Kidney (tissue), 14 donors: ENCODE data around the gene KDM4C. TPM values are rescaled to one million over a fixed set of nuclear protein-coding genes. Genes with fewer than 3 reads are reported as not detected.

Experiments
- DNase-seq, 5 donors: peaks; one replicate each; pipeline ENCODE4 v3.0.0-alpha.2; 2013 to 2020
- FAIRE-seq: peaks from 2 replicates; lab custom pipeline; 2012; peaks lifted over from hg19 to GRCh38; lab: Jason Lieb, UNC
- H3K27ac ChIP-seq, 2 donors: one replicate each; pipeline ENCODE4 v1.7.0; 2013; ENCODE audit warnings: low read depth in 2 of 2, low read length in 2 of 2, inconsistent platforms in 1 of 2
- H3K27me3 ChIP-seq: one replicate; pipeline ENCODE4 v1.7.1; 2013; ENCODE audit warnings: low read length, inconsistent platforms; ENCODE audit not compliant: control insufficient read depth, insufficient read depth
- H3K36me3 ChIP-seq, 3 donors: one replicate each; pipeline versions ENCODE4 v1.7.0 to v1.7.1; 2013; ENCODE audit warnings: low read length in 3 of 3, control low read depth in 1 of 3, inconsistent platforms in 1 of 3; ENCODE audit not compliant: insufficient read depth in 3 of 3, control insufficient read depth in 2 of 3
- H3K4me1 ChIP-seq, 3 donors: one replicate each; pipeline versions ENCODE4 v1.7.0 to v1.7.1; 2013; ENCODE audit warnings: low read length in 3 of 3, inconsistent platforms in 1 of 3, low read depth in 1 of 3; ENCODE audit not compliant: control insufficient read depth in 2 of 3, insufficient read depth in 2 of 3
- H3K4me3 ChIP-seq, 3 donors: one replicate each; pipeline versions ENCODE4 v1.7.0 to v1.8.1; 2013; ENCODE audit warnings: low read length in 3 of 3, control low read depth in 1 of 3, inconsistent platforms in 1 of 3
- H3K9ac ChIP-seq, 3 donors: one replicate each; pipeline versions ENCODE4 v1.7.0 to v1.7.1; 2013; ENCODE audit warnings: low read length in 3 of 3, control low read depth in 1 of 3, inconsistent platforms in 1 of 3
- H3K9me3 ChIP-seq, 3 donors: one replicate each; pipeline versions ENCODE4 v1.7.0 to v1.7.1; 2013; ENCODE audit warnings: low read length in 3 of 3, control low read depth in 1 of 3, inconsistent platforms in 1 of 3; ENCODE audit not compliant: control insufficient read depth in 2 of 3, insufficient read depth in 1 of 3
- intact Hi-C: fragments of 100-400 bp; cut with DNase I; formaldehyde crosslinking; loops from one replicate; pipeline ENCODE4 v1.11.1; 2022
- polyA plus RNA-seq: library from polyadenylated mRNA; stranded (reverse); fragments of 350-450 nt; fragmentation: Illumina TruSeq; extraction: RNeasy Lipid Tissue Mini Kit (QIAGEN cat#74804); gene quantifications from one replicate; pipeline ENCODE4 v1.2.3, GENCODE V29; 2014; ENCODE audit warnings: low read depth, low replicate concordance; ENCODE audit not compliant: insufficient read depth
- total RNA-seq: library from RNA; stranded (reverse); fragmentation: NEBNext Ultra II Directional; extraction: Animal tissue kit (Norgen Biotek cat#: 25700); gene quantifications from one replicate; pipeline ENCODE4 v1.2.1, GENCODE V29; 2021
- TF ChIP-seq, protein P1 (sequence below): IDR thresholded peaks from 3 replicates; pipeline ENCODE4 v1.5.1; 2012; ENCODE audit warnings: mild to moderate bottlenecking, moderate library complexity, borderline replicate concordance; ENCODE audit not compliant: insufficient read depth; ENCODE audit errors: extremely low read depth
- donor health status: control.
- donor health status: control.
- donor health status: control.
- donor health status: control.
- donor health status: control.
- donor health status: DM: yes; HTN: yes; CAD: no.
- donor health status: Normal renal cell carcinoma (clear cell type).

Gene KDM4C
- total and polyA plus RNA-seq, 2 donors from 2014 or later: 7.1 to 47.1 TPM

DNA sequence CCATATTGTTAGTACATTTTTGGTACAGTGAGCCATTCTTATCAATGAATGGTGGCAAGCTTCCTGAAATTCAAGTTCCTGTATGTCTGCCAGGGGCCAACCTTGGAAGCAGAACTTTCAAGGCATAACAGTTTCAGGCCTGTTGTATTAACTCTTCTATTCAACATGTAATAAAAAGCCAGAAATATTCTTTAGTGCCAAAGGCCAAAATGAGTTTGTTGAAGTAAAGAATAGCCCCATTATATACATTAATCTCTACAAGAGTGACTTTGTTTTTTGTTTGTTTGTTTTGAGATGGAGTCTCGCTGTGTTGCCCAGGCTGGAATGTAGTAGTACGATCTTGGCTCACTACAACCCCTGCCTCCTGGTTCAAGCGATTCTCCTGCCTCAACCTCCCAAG lies 321.3 kb downstream of the KDM4C start:
- intact Hi-C loops: no loop called here
- no peaks in the 10 kb centered on the region for H3K9me3 ChIP-seq
- TF ChIP-seq, protein P1, sequence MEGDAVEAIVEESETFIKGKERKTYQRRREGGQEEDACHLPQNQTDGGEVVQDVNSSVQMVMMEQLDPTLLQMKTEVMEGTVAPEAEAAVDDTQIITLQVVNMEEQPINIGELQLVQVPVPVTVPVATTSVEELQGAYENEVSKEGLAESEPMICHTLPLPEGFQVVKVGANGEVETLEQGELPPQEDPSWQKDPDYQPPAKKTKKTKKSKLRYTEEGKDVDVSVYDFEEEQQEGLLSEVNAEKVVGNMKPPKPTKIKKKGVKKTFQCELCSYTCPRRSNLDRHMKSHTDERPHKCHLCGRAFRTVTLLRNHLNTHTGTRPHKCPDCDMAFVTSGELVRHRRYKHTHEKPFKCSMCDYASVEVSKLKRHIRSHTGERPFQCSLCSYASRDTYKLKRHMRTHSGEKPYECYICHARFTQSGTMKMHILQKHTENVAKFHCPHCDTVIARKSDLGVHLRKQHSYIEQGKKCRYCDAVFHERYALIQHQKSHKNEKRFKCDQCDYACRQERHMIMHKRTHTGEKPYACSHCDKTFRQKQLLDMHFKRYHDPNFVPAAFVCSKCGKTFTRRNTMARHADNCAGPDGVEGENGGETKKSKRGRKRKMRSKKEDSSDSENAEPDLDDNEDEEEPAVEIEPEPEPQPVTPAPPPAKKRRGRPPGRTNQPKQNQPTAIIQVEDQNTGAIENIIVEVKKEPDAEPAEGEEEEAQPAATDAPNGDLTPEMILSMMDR: no peak
- DNase-seq (no peak), FAIRE-seq (no peak)
- H3K9ac ChIP-seq: no peak overlapping the region
- peaks cover 0 to 10% (median 6%) of the 10 kb centered on the region in 3 donors for H3K36me3 ChIP-seq
- no peaks in the 10 kb centered on the region for H3K4me1 ChIP-seq
- no peak overlapping the region for H3K27ac ChIP-seq
- no peak overlapping the region for H3K4me3 ChIP-seq
- no peaks in the 10 kb centered on the region for H3K27me3 ChIP-seq

- no peak overlapping the region for H3K27ac ChIP-seq
- FAIRE-seq (no peak), DNase-seq (no peak)
- intact Hi-C loops: no loop called here
- peaks cover 0 to 10% (median 6%) of the 10 kb centered on the region in 3 donors for H3K36me3 ChIP-seq
- no peak overlapping the region for H3K9ac ChIP-seq
- H3K4me3 ChIP-seq: no peak overlapping the region
- H3K4me1 ChIP-seq: no peaks in the 10 kb centered on the region
- TF ChIP-seq, protein P1: no peak
- no peaks in the 10 kb centered on the region for H3K27me3 ChIP-seq
- H3K9me3 ChIP-seq: no peaks in the 10 kb centered on the region
Observed at GRCh38 chr9:7081065-7081600, 323.4 kb downstream of the KDM4C start.

DNA sequence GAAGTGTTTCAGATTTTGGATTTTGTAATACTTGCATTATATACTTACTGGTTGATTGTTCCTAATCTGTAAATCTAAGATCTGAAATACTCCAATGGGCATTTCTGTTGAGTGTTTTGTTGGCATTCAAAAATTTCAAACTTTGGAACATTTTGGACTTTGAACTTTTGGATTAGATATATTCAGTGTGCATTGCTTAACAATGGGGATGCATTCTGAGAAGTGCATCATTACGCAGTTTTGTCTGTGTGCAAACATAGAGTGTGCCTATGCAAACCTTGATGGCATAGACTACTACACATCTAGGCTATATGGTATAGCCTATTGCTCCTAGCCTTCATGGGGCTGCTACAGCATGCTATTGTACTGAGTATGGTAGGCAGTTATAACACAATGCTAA lies 325.4 kb downstream of the KDM4C start:
- no peaks in the 10 kb centered on the region for H3K4me1 ChIP-seq
- no peak overlapping the region for H3K27ac ChIP-seq
- DNase-seq: no peak
- FAIRE-seq: no peak
- intact Hi-C loops: no loop called here
- no peaks in the 10 kb centered on the region for H3K9me3 ChIP-seq
- no peak overlapping the region for H3K9ac ChIP-seq
- TF ChIP-seq, protein P1: no peak
- H3K36me3 ChIP-seq: peaks cover 0 to 5% (median 0%) of the 10 kb centered on the region in 3 donors
- H3K4me3 ChIP-seq: no peak overlapping the region
- H3K27me3 ChIP-seq: no peaks in the 10 kb centered on the region

GRCh38 chr9:7085357-7085756 lies 327.6 kb downstream of the KDM4C start:
- H3K4me3 ChIP-seq: no peak overlapping the region
- TF ChIP-seq, protein P1: no peak
- DNase-seq (no peak), FAIRE-seq (no peak)
- peaks cover 0 to 8% (median 3%) of the 10 kb centered on the region in 3 donors for H3K4me1 ChIP-seq
- H3K36me3 ChIP-seq: peaks cover 0 to 3% (median 0%) of the 10 kb centered on the region in 3 donors
- intact Hi-C loops: no loop called here
- no peaks in the 10 kb centered on the region for H3K9me3 ChIP-seq
- no peak overlapping the region for H3K27ac ChIP-seq
- H3K27me3 ChIP-seq: no peaks in the 10 kb centered on the region
- H3K9ac ChIP-seq: no peak overlapping the region
